VCaP (cell line): ENCODE data around the gene NUAK1.

Experiments
- H3K27ac ChIP-seq: fragments of 450-650 bp; 2 replicates; pipeline ENCODE4 v1.5.1; 2017
- TF ChIP-seq, protein P1 (sequence below): fragments of 450-650 bp; conservative IDR thresholded peaks from 2 replicates; pipeline ENCODE4 v1.5.1; 2017; ENCODE audit warnings: mild to moderate bottlenecking, moderate library complexity

Gene NUAK1

DNA sequence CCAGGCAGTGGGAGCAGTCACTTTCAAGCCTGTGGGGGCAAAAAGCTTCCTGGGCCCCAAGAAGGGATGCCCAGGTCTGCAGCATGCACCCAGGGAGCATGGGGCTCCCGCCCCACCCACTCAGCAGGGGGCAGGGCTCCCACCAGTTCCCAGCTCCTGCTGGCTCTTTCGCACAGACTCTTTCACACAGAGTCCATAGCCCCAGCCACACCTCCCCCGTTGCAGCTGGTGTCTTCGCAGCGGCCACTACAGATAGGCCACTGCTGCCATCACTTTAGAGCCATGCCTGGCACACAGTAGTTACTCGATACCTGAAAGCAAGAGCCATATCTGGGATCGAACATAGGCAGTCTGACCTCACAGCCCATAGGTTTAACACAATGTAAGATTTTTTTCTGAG, 98.2 kb downstream of the NUAK1 start:
- H3K27ac ChIP-seq: no peak overlapping the region
- TF ChIP-seq, protein P1, sequence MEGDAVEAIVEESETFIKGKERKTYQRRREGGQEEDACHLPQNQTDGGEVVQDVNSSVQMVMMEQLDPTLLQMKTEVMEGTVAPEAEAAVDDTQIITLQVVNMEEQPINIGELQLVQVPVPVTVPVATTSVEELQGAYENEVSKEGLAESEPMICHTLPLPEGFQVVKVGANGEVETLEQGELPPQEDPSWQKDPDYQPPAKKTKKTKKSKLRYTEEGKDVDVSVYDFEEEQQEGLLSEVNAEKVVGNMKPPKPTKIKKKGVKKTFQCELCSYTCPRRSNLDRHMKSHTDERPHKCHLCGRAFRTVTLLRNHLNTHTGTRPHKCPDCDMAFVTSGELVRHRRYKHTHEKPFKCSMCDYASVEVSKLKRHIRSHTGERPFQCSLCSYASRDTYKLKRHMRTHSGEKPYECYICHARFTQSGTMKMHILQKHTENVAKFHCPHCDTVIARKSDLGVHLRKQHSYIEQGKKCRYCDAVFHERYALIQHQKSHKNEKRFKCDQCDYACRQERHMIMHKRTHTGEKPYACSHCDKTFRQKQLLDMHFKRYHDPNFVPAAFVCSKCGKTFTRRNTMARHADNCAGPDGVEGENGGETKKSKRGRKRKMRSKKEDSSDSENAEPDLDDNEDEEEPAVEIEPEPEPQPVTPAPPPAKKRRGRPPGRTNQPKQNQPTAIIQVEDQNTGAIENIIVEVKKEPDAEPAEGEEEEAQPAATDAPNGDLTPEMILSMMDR: no peak

DNA sequence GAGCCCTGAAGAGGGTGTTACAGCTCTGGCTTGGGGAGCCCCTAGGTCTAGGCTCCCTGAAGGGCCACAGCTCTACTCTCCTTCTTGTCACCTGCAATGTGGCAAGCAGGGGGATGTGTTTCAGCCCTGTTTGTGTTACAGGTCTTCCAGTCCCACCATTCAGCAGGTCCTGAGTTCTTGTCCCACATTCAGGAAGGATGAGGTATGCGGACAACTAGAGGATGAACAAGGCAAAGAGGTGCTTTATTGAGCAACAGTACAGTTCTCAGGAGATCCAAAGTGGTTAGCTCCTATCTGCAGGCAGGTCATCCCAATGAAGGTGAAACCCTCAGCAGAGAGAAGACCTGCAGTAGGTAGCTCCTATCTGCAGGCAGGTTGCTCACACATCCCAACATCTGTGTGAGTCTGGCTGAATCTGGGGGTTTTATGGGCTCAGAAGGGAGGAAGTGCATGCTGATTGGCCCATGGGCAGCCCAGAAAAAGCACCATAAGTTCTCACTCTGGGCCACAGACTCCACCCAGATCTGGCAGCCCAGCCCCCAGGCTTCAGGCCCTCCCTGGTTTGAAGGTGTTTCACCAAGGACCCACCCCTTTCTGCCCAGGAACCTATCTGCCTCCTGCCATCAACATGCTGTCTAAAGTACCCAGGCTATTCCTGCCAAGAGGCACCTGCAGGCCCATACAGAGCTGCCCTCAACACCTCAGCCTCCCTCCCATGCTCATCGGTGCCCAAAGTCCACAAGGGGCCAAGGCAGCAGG, 98.9 kb downstream of the NUAK1 start:
- H3K27ac ChIP-seq: no peak overlapping the region
- TF ChIP-seq, protein P1: no peak

DNA sequence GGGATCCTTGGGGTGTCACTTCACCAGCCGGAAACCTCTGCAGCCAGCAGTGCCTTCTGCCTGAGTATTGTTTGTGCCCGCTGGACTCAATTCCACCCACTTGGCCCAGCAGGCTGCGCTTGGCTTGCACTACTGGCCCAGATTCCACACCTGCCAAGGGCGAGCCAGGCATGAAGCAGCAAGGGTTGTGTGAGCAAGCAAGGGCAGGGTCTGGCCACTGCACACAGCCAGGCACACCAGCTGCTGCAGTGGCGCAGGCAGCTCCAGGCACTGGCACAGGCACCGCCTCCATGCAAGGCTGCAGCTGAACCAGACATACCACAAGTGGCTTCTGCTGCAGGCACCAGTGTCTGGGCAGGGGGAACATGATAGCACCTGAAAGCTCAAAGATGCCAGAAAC, 99.5 kb downstream of the NUAK1 start:
- TF ChIP-seq, protein P1: no peak
- no peak overlapping the region for H3K27ac ChIP-seq

DNA sequence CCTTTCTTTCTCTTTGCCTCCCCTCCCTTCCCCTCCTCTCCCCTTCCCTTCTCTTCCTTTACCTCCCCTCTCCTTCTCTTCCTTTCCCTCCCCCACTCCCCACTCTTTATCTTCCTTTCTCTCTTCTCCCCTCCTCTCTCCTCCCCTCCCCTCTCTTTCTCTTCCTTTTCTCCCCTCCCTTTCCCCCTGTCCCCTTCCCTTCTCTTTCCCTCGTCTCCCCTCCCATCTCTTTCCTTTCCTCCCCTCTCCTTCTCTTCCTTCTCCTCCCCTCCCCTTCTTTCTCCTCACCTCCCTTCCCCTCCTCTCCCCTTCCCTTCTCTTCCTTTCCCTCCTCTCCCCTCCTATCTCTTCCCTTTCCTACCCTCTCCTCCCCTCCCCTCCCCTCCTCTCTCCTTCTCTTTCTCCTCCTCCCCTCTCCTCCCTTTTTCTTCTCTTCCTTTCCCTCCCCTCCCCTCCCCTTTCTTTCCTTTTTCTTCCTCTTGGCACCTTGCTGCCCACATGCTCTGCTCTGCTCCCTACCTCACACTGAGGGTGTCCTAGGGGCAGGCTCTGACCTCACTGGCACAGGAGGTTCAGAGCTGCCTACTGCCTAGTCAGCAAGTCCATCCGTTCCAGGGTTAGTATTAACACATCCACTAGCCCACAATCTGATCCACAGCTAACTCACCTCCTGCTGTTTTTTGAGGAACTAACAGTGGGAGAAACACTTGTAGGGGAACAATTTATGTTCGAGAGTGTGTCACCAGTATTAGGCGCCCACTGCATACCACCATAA, 101.0 kb downstream of the NUAK1 start:
- no peak overlapping the region for H3K27ac ChIP-seq
- TF ChIP-seq, protein P1: no peak

DNA sequence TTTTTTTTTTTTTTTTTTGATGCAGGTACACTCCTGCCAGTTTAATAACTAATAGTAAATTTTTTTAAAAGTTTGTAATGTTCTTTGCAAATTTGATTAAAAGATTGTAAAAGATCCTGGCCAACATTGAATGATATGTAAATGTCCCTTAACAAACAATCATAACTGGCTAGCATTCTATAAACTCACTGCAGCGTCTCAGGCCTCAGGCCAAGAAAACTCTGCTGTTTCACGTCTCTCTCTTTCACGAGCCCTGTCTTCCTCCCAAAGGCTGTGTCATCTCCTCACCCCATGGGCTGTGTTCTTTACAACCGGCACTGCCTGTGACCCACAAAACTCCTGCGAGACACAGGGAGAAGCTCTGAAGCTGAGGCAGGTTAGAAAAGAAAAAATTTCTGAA, 103.3 kb downstream of the NUAK1 start:
- TF ChIP-seq, protein P1: no peak

DNA sequence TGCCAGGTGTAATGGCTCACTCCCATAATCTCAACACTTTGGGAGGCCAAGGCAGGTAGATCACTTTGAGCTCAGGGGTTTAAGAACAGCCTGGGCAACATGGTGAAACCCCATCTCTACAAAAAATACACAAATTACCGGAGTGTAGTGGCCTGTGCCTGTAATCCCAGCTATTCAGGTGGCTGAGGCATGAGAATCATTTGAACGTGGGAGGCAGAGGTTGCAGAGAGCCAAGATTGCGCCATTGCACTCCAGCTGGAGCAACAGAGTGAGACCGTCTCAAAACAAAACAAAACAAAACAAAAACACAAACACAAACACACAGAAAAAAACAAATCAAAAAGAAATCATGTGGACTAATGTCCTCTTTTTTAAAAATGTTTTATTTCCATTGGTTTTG, 104.4 kb downstream of the NUAK1 start:
- H3K27ac ChIP-seq: no peak overlapping the region
- TF ChIP-seq, protein P1: no peak

More for the DNA sequence above, 103.3 kb downstream of the NUAK1 start:
- no peak overlapping the region for H3K27ac ChIP-seq

DNA sequence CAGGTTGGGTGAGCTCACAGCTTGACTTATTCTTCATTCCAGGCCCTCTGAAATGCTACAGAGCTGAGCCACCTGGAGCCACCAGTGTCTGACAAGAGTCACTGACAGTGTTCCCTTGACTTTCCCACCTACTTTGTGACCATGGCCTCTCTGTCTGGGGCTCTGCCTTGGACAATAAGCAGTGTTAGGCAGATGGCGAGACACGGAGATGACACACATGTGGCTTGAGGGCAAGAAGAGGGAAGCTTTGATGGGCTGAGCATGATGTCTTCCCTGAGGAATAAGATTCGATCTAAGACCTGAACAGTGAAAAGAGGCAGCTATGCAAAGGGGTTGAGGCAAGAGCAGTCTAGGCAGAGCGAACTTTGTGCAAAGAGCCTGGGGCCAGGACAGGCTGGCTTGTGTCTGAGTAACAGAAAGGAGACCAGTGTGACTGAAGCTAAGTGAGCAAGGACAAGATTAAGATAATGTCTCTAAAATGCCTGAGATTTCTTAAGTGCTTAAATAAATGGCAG, 105.5 kb downstream of the NUAK1 start:
- no peak overlapping the region for H3K27ac ChIP-seq
- TF ChIP-seq, protein P1: no peak
